MM.1S (cell line): ENCODE data around the gene GKN1.

Source experiments
- CTCF ChIP-seq: fragments of 300-600 bp; sonication (generic); IDR thresholded peaks from 2 replicates; pipeline ENCODE4 v1.5.1; 2016; ENCODE audit warnings: antibody characterized with exemption, low read length, mixed read lengths
- EZH2phosphoT487 ChIP-seq: fragments of 300-600 bp; sonication (generic); IDR thresholded peaks from 2 replicates; pipeline ENCODE4 v1.6.1; 2018; ENCODE audit warnings: antibody characterized with exemption, low read length

GRCh38 chr2:68964282-68964681, 10.2 kb upstream of the GKN1 start:
- TF ChIP-seq CTCF (no peak), EZH2phosphoT487 (no peak)
